Ovary (tissue), 9 donors: ENCODE measurements around the gene PRR36. TPM values are rescaled to one million over a fixed set of nuclear protein-coding genes. Genes with fewer than 3 reads are reported as not detected.
A peak's percentile ranks its signal among the peaks of the same experiment; 100 is the strongest.

Source experiments
- DNase-seq, 5 donors: peaks; one replicate each; pipeline ENCODE4 v3.0.0-alpha.2; 2019 to 2020
- H3K27ac ChIP-seq, 2 donors: fragments of 200-600 bp; one replicate each; pipeline versions ENCODE4 v1.5.1 to v1.8.0; 2019 to 2022
- H3K27me3 ChIP-seq: fragments of 200-600 bp; one replicate; pipeline ENCODE4 v1.8.0; 2022
- H3K36me3 ChIP-seq: fragments of 200-600 bp; sonication (generic); one replicate; pipeline ENCODE4 v1.5.1; 2019
- H3K4me1 ChIP-seq: one replicate; pipeline ENCODE4 v1.8.1; 2013; ENCODE audit warnings: mild to moderate bottlenecking, moderate library complexity; ENCODE audit not compliant: insufficient read depth
- H3K4me3 ChIP-seq: fragments of 200-600 bp; sonication (generic); one replicate; pipeline ENCODE4 v1.5.1; 2017
- H3K9me3 ChIP-seq, 2 donors: fragments of 200-600 bp in 1 of 2; sonication (generic) in 1 of 2; one replicate each; pipeline versions ENCODE4 v1.5.1 to v1.8.1; 2013 to 2019; ENCODE audit warnings: mild to moderate bottlenecking in 1 of 2, moderate library complexity in 1 of 2
- EP300 ChIP-seq: sonication (generic); formaldehyde crosslinking; IDR thresholded peaks from one replicate; pipeline ENCODE4 v1.6.1; 2017; ENCODE audit warnings: antibody characterized with exemption
- POLR2A ChIP-seq: fragments of 450-650 bp; IDR thresholded peaks from one replicate; pipeline ENCODE4 v1.6.1; 2017; ENCODE audit warnings: antibody characterized with exemption, mild to moderate bottlenecking, moderate library complexity
- WGBS, 3 donors: extraction: QIAGEN DNeasy Blood & Tissue Kit in 1 of 3; methylation state at CpG; one replicate each; pipeline versions ENCODE4 v1.1.5 to v1.1.7; 2013 to 2017; 5-methylcytosine and 5-hydroxymethylcytosine counted together
- intact Hi-C, 4 donors: fragments of 100-400 bp; cut with DNase I; formaldehyde crosslinking; loops; one replicate each; pipeline versions ENCODE4 v1.11.0 to v1.15.1; 2022 to 2023
- polyA plus RNA-seq, 2 donors: library from polyadenylated mRNA; stranded (reverse); fragments of 200-250 nt in 1 of 2; fragments of 350-450 nt in 1 of 2; fragmentation: Illumina TruSeq in 1 of 2; extraction: RNeasy Lipid Tissue Mini Kit (QIAGEN cat#74804) in 1 of 2; gene quantifications; one replicate each; pipeline ENCODE4 v1.2.3, GENCODE V29; 2013 to 2014
- total RNA-seq, 7 donors: library from RNA; depleted of rRNA in 2 of 7; stranded (reverse); fragments of >200 nt in 2 of 7; fragmentation: NEBNext Ultra II Directional in 3 of 7; extraction: Animal tissue kit (Norgen Biotek cat#: 25700) in 3 of 7; gene quantifications; one replicate each; pipeline versions ENCODE4 v1.1.0 to v1.2.4, GENCODE V29; 2016 to 2023
- TF ChIP-seq, protein P1 (sequence below), 3 donors: fragments of 450-650 bp in 2 of 3; fragments of 200-600 bp in 1 of 3; IDR thresholded peaks; one replicate each; pipeline versions ENCODE4 v1.5.1 to v1.8.0; 2016 to 2022; ENCODE audit warnings: antibody characterized with exemption in 3 of 3, mild to moderate bottlenecking in 1 of 3
- donor health status: DM: no; HTN: no; CAD: no; lungs with moderate emphysema.
- donor health status: DM: no; HTN: no; CAD: no.
- donor health status: Bipolar disorder and iron deficiency.
- donor health status: DM: yes; HTN: yes; CAD: no.
- donor health status: DM: no; HTN: no; CAD: no.
- donor health status: DM: yes; HTN: yes; CAD: no.

The PRR36 gene
- total and polyA plus RNA-seq, 9 donors, result 0.05 to 2.2 (median 0.60) TPM

GRCh38 chr19:7888826-7889217, 14.6 kb upstream of the PRR36 start:
- WGBS, 3 donors, result 73 to 85% (median 76%) methylated on average over 6 to 8 of the region's 8 CpGs

GRCh38 chr19:7888145-7888825, 14.1 kb upstream of the PRR36 start, which contains the start of gene LRRC8E:
LRRC8E (plus strand) TSS chr19:7888510; CDS start chr19:7895604, 7,094 bp downstream.
- 11 to 21% (median 11%) methylated on average over 25 to 53 of the region's 53 CpGs for WGBS, 3 donors
- no peak within 1 kb of the TSS for H3K4me3 ChIP-seq
- no peak within 1 kb of the TSS for H3K27ac ChIP-seq
- DNase-seq, result peak in 3 of 5 donors; percentile 17 to 43 (median 33)
- intact Hi-C loops, result no loop called here
- no peaks in the 10 kb centered on the region for H3K27me3 ChIP-seq
- no peaks in the 10 kb centered on the region for H3K36me3 ChIP-seq
- H3K4me1 ChIP-seq, result no peaks in the 10 kb centered on the region
- H3K9me3 ChIP-seq, result no peaks in the 10 kb centered on the region
- TF ChIP-seq POLR2A (no peak), EP300 (no peak)
- TF ChIP-seq, protein P1, sequence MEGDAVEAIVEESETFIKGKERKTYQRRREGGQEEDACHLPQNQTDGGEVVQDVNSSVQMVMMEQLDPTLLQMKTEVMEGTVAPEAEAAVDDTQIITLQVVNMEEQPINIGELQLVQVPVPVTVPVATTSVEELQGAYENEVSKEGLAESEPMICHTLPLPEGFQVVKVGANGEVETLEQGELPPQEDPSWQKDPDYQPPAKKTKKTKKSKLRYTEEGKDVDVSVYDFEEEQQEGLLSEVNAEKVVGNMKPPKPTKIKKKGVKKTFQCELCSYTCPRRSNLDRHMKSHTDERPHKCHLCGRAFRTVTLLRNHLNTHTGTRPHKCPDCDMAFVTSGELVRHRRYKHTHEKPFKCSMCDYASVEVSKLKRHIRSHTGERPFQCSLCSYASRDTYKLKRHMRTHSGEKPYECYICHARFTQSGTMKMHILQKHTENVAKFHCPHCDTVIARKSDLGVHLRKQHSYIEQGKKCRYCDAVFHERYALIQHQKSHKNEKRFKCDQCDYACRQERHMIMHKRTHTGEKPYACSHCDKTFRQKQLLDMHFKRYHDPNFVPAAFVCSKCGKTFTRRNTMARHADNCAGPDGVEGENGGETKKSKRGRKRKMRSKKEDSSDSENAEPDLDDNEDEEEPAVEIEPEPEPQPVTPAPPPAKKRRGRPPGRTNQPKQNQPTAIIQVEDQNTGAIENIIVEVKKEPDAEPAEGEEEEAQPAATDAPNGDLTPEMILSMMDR (IDR thresholded peaks at IDR 0.05), result no peak

More at GRCh38 chr19:7888826-7889217, 14.6 kb upstream of the PRR36 start:
- H3K27me3 ChIP-seq, result no peaks in the 10 kb centered on the region
- H3K4me1 ChIP-seq, result no peaks in the 10 kb centered on the region
- no peak overlapping the region for H3K27ac ChIP-seq
- H3K4me3 ChIP-seq, result no peak overlapping the region
- no peak for TF ChIP-seq POLR2A
- TF ChIP-seq, protein P1 (IDR thresholded peaks at IDR 0.05), result no peak
- no peak for TF ChIP-seq EP300
- intact Hi-C loops, result no loop called here
- DNase-seq, result no peak
- no peaks in the 10 kb centered on the region for H3K36me3 ChIP-seq
- no peaks in the 10 kb centered on the region for H3K9me3 ChIP-seq

- Histone ChIP-seq H3K27ac (no peak overlapping the region), H3K9me3 (no peaks in the 10 kb centered on the region), H3K27me3 (no peaks in the 10 kb centered on the region), H3K4me3 (no peak overlapping the region), H3K4me1 (no peaks in the 10 kb centered on the region), H3K36me3 (no peaks in the 10 kb centered on the region)
- intact Hi-C loops, result no loop called here
- 82 to 86% (median 83%) methylated on average over 16 of the region's 16 CpGs for WGBS, 3 donors
- no peak for TF ChIP-seq EP300
- TF ChIP-seq, protein P1 (IDR thresholded peaks at IDR 0.05), result no peak
- no peak for TF ChIP-seq POLR2A
- DNase-seq, result no peak
Measured at GRCh38 chr19:7887408-7888144, 13.4 kb upstream of the PRR36 start.

DNA sequence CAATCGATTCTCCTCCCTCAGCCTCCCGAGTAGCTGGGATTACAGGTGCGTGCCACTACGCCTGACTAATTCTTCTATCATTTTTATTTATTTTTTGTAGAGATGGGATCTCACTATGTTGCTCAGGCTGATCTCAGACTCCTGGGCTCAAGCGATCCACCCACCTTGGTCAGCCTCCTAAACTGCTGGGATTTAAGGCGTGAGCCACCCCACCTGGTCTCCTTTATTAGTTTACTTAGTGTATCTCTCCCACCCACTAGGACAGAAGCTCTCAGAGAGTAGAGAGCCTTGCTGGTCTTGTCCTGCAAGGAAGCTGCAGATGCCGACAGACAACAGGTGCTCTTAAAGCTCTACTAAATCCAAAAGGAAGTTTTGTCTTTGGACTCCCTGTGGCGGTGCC, 11.6 kb upstream of the PRR36 start:
- no peak for DNase-seq
- no peak overlapping the region for H3K4me3 ChIP-seq
- H3K36me3 ChIP-seq, result no peaks in the 10 kb centered on the region
- TF ChIP-seq EP300 (no peak), POLR2A (no peak)
- TF ChIP-seq, protein P1 (IDR thresholded peaks at IDR 0.05), result no peak
- H3K27ac ChIP-seq, result no peak overlapping the region
- H3K27me3 ChIP-seq, result no peaks in the 10 kb centered on the region
- no peaks in the 10 kb centered on the region for H3K4me1 ChIP-seq
- WGBS, 3 donors, result 81 to 86% (median 83%) methylated on average over 8 of the region's 8 CpGs
- intact Hi-C loops, result no loop called here
- H3K9me3 ChIP-seq, result no peaks in the 10 kb centered on the region
